ENCODE measurements around the gene CD151.

GRCh38 chr11:800473-800872 lies 32.3 kb upstream of the CD151 start:
- TF ChIP-seq CTCF (IDR thresholded peaks at IDR 0.05 in 2 of 3, conservative IDR thresholded peaks at IDR 0.05 in 1 of 3; ENCODE audit: borderline replicate concordance in 1 of 3, insufficient read depth in 1 of 3, low read depth in 2 of 3, low read length in 2 of 3) (no peak), ZNF274 (IDR thresholded peaks at IDR 0.05; ENCODE audit: low read depth, low read length) (no peak), RAD21 (IDR thresholded peaks at IDR 0.05; ENCODE audit: low read depth) (no peak), POLR2A (IDR thresholded peaks at IDR 0.05; ENCODE audit: borderline replicate concordance, extremely low read depth, insufficient read depth, insufficient read length) (no peak), MAX (IDR thresholded peaks at IDR 0.05) (no peak), EZH2 (IDR thresholded peaks at IDR 0.05) (no peak), POLR2AphosphoS5 (IDR thresholded peaks at IDR 0.05; ENCODE audit: low read depth, low read length) (no peak), ZFX (IDR thresholded peaks at IDR 0.05) (no peak), YY1 (IDR thresholded peaks at IDR 0.05; ENCODE audit: extremely low read depth, insufficient replicate concordance, low read depth, low read length) (no peak)
